ENCODE measurements around the gene RABGGTB.
"Not testable (repeated sequence)": the region's sequence is repeated elsewhere in the genome, so short reads cannot be mapped to it uniquely, and the experiment has no call there.

RABGGTB gene

DNA sequence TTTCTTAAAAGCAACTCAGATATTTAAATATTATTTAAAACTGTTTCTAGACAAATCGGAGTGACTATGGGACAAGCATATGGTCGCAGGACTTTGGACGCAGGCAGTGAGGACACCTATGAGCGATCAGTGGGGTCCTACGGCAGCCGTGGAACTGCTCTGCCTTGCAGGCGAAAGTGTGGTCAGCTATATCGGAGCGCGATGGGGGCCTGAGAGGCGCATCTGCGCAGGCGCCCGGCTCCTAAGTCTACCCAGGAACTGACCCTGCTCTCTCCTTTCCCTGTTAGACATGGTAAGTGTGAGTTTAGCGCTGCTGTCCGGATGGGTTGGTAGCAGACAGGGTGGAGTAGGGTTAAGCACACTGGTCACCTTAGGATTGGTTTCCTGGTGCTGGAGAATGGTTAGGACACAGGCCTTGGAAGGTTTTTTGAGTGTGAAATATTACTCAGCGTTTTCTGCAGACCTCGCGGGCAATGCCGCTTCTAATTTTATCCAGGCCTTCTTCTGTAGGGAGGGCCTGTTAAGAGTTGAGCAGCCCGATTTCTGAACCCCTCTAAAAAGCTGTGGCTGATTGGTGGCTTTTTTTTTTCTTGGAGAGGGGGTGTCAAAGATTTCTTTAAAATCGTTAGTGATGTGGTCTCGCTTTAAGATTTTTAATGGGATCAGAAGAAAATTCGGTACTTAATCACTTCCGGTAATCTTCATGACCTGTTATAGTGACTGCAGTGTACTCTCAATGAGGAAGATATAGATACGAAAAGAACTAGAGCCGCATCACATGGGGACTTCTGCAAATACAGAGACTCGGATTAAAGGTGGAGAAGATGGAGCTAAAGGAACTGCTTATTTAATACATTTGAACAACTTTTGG is at the start of gene RABGGTB:
Gene RABGGTB (plus strand): TSS at position 274 of the 871 bp plus-strand sequence. CDS start 16 bp downstream, at position 290.
- H3K4me3 ChIP-seq (ENCODE audit: low read depth, low read length): peak within 1 kb of the TSS; percentile 95
- peak; percentile 99 for TF ChIP-seq POLR2A (IDR thresholded peaks at IDR 0.05; ENCODE audit: extremely low read depth, insufficient read length)
- TF ChIP-seq MYC (IDR thresholded peaks at IDR 0.05; ENCODE audit: low read depth, low read length): peak; percentile 96
- TF ChIP-seq, protein P1, sequence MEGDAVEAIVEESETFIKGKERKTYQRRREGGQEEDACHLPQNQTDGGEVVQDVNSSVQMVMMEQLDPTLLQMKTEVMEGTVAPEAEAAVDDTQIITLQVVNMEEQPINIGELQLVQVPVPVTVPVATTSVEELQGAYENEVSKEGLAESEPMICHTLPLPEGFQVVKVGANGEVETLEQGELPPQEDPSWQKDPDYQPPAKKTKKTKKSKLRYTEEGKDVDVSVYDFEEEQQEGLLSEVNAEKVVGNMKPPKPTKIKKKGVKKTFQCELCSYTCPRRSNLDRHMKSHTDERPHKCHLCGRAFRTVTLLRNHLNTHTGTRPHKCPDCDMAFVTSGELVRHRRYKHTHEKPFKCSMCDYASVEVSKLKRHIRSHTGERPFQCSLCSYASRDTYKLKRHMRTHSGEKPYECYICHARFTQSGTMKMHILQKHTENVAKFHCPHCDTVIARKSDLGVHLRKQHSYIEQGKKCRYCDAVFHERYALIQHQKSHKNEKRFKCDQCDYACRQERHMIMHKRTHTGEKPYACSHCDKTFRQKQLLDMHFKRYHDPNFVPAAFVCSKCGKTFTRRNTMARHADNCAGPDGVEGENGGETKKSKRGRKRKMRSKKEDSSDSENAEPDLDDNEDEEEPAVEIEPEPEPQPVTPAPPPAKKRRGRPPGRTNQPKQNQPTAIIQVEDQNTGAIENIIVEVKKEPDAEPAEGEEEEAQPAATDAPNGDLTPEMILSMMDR (IDR thresholded peaks at IDR 0.05; ENCODE audit: low read depth, low read length): no peak
- peak; percentile 94 for TF ChIP-seq MAX (IDR thresholded peaks at IDR 0.05; ENCODE audit: low read depth, low read length)
- peak; percentile 96 for DNase-seq (ENCODE audit: low read depth)

- no peak overlapping the region for H3K4me3 ChIP-seq (ENCODE audit: low read depth, low read length)
- no peak for DNase-seq (ENCODE audit: low read depth)
- TF ChIP-seq POLR2A (IDR thresholded peaks at IDR 0.05; ENCODE audit: extremely low read depth, insufficient read length) (no peak), MAX (IDR thresholded peaks at IDR 0.05; ENCODE audit: low read depth, low read length) (no peak), MYC (IDR thresholded peaks at IDR 0.05; ENCODE audit: low read depth, low read length) (no peak)
- TF ChIP-seq, protein P1 (IDR thresholded peaks at IDR 0.05; ENCODE audit: low read depth, low read length): no peak
Measured at GRCh38 chr1:75742047-75742625, 43.9 kb upstream of the RABGGTB start.

DNA sequence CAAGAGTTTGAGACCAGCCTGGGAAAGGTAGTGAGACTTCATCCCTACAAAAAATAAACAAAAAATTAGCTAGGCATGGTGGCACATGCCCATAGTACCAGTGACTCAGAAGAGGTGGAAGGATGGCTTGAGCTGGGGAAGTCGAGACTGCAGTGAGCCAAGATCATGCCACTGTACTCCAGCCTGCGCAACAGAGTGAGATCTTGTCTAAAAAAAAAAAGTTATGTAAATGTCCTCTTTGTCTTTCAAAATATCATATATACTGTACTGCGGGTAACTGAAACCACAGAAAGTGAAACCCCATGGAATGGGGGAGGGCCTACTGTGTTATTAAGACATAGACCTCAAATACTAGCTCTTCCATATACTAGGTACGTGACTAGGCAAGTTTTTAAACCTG is 40.8 kb upstream of the RABGGTB start:
- DNase-seq (ENCODE audit: low read depth): peak; percentile 87
- no peak overlapping the region for H3K4me3 ChIP-seq (ENCODE audit: low read depth, low read length)
- TF ChIP-seq, protein P1 (IDR thresholded peaks at IDR 0.05; ENCODE audit: low read depth, low read length): no peak
- no peak for TF ChIP-seq MAX (IDR thresholded peaks at IDR 0.05; ENCODE audit: low read depth, low read length)
- TF ChIP-seq MYC (IDR thresholded peaks at IDR 0.05; ENCODE audit: low read depth, low read length): no peak
- no peak for TF ChIP-seq POLR2A (IDR thresholded peaks at IDR 0.05; ENCODE audit: extremely low read depth, insufficient read length)

- H3K4me3 ChIP-seq (ENCODE audit: low read depth, low read length); DNase-seq (ENCODE audit: low read depth): not testable (repeated sequence)
Measured at GRCh38 chr1:75757210-75757609, 28.8 kb upstream of the RABGGTB start.

DNA sequence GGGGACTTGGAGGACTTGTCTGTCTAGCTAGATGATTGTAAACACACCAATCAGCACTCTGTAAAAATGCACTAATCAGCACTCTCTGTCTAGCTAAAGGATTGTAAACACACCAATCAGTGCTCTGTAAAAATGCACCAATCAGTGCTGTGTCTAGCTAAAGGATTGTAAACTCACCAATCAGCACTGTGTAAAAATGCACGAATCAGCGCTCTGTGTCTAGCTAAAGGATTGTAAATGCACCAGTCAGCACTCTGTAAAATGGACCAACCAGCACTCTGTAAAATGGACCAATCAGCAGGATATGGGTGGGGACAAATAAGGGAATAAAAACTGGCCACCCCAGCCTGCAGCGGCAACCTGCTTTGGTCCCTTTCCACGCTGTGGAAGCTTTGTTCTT is 27.5 kb upstream of the RABGGTB start:
- not testable (repeated sequence) for H3K4me3 ChIP-seq (ENCODE audit: low read depth, low read length); DNase-seq (ENCODE audit: low read depth)

DNA sequence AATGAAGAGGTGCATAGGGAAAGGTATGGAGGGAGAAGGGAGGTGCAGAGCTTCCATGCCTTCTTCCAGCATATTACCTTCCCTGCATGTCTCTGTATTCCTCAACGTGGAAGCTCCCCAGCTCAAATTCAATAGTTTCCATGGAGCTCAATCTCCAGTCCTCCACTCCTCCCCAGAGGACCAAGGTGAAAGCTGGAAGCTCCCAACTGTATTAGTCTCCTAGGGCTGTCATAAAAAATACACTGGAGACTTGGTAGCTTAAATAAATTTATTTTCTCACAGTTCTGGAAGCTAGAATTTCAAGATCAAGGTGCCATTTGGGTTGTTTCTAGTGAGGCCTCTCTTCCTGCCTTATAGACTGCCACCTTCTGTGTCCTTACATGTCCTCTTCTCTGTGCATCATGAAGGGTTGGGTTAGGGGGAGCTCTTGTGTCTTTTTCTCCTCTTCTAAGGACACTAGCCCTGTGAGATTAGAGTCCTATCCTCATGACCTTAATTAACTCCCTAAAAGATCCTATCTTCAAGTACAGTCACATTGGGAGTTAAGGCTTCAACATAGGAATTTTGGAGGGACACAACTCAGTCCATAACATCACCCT is 21.9 kb upstream of the RABGGTB start:
- no peak overlapping the region for H3K4me3 ChIP-seq (ENCODE audit: low read depth, low read length)
- TF ChIP-seq MYC (IDR thresholded peaks at IDR 0.05; ENCODE audit: low read depth, low read length) (no peak), POLR2A (IDR thresholded peaks at IDR 0.05; ENCODE audit: extremely low read depth, insufficient read length) (no peak), MAX (IDR thresholded peaks at IDR 0.05; ENCODE audit: low read depth, low read length) (no peak)
- TF ChIP-seq, protein P1 (IDR thresholded peaks at IDR 0.05; ENCODE audit: low read depth, low read length): no peak
- DNase-seq (ENCODE audit: low read depth): no peak

All from NB4 (cell line).